ENCODE measurements around the gene ZBTB7A.
"Not testable (repeated sequence)": the region's sequence is repeated elsewhere in the genome, so short reads cannot be mapped to it uniquely, and the experiment has no call there.

ZBTB7A gene

DNA sequence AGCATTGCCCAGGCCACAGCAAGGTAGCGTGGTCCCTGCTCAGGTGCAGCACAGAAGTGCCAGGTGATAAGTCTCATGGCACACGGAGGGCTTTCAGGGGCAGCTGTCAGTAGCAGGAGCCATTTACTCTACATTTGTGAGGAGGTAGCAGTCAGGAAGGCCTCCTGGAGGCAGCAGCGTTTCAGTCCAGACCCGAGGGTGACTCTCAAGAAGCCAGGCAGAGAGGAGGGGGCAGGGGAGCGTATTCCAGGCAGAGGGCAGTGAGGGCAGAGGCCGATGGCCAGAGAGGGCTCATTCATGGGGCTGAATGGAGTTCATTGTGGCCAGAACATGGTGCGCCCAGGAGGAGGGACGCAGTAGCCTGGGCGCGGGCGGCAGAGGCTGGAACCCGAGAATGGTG is 50.2 kb downstream of the ZBTB7A start:
- DNase-seq (ENCODE audit: low read depth in 2 of 2) = no peak

DNA sequence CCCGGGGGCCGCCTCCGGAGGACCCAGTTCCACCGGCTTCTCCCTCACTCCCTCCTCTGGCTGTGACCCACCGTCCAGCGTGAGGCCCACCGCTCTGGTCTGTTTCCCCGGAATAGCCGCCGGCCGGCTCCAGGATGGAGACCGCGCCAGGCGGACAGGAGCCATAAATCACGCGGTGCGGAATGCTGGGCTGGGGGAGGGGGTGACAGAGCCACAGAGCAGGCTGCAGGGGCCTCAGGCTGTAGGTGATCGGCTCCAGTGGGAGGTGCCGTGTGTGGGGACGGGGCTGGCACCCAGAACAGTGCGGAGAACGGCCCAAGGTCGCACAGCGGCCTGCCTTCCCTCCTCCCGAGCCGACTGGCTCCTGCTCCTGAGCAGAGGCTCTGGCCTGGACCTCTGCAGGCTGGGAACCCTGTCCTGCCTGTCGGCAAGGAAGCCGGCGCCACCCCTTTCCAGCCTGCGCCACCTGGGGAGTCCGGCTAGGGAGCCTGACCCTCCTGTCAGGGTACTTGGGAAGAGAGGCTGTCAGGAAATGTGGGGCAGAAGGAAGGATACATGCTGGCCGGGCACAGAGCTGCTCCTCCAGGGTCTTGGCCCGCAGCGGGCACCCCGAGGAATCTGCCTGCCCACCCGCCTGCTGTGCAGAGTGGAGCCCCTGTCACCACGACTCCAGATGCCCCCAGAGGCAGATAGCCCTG is 50.8 kb downstream of the ZBTB7A start:
- no peak for DNase-seq (ENCODE audit: low read depth in 2 of 2)

DNA sequence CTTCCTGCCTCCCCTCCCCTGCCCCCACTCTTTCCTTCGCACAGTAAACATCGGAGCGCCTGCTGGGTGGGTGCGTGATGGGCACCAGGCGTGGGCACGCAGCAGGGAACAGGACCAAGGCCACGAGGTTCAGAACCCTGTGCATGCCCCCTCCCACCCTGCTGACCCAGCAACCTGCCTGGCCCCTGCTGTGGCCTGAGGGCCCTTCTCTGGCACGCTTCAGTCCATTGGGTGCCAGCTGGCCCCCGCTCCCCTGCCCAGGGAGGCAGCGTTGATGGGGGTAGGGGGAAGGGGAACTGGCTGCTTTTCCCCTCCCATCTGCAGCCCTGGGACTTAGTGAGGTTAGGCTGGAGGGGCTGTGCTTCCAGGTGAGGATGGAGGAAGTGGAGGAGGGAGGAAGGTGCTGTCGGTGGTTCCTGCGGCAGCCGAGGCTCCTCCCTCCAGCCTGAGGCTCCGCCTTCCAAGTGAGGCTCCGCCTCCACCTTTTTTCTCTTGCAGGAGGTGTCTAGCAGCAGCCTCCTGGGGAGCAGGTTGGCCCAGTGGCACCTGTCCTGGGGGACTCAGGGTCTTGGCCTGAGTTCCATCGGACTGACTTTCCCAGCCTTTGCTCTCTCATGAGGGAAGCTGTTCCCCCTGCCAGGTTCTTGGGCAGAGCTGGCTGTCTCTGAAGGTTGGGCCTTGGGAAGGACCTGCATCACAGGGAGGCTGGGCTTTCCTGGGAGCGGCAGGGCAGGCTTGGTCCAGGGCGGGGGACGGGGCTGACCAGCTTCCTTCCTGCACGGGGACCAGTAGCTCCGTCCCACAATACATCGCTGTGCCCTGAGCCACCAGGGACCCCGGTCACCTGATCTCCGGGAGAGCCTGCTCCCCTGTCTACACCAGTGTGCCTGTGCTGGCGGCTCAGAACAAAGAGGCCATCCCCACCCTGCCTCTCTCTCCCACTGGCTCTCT is 51.9 kb downstream of the ZBTB7A start:
- peak in 1 of 2 donors; percentile 14 for DNase-seq (ENCODE audit: low read depth in 2 of 2)

DNA sequence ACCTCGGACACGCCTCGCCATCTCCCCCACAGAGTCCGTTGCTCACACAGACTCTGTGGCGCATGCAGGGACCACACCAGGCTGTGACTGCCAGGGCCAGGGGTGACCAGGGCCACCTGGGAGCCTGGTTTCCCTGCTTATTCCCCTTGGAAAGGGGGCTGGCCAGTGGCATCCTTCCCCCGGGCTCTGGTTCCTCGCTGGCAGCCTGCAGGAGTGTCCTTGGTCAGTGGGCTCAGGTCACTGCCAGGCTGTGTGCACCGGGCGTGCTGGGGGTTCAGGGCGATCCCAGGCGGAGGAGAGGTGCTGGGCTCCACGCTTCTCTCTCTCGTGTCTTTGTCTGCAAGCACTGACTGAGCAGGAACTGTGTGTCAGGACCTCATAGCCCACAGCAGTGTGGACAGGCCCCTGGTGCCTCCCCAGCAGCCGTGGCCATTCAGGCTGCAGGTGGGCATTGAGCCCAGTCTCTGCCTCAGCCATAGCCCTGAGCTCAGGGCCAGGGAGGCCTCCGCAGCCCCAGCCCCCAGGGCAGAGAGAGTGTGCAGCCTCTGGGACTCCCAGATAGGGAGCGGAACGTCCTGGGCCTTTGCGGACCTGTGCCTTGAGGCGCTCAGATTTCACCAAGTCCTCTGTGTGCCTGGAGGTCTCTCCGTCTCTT is 52.7 kb downstream of the ZBTB7A start:
- no peak for DNase-seq (ENCODE audit: low read depth in 2 of 2)

DNA sequence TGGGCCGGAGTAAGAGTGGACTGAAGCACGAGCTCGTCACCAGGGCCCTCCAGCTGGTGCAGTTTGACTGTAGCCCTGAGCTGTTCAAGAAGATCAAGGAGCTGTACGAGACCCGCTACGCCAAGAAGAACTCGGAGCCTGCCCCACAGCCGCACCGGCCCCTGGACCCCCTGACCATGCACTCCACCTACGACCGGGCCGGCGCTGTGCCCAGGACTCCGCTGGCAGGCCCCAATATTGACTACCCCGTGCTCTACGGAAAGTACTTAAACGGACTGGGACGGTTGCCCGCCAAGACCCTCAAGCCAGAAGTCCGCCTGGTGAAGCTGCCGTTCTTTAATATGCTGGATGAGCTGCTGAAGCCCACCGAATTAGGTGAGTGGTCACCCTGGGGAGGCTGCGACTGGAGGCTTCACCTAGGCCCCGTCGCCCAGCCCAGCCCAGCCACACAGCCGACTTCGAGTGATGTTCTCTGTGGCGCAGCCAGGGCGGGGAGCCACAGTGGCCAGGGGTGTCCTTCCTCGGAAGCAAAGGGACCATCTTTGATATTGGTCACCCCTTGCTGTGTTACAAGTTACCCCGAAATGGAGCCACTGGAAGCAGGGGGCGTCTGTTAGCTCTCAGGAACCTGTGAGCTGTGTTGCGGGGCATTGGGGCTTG is 53.6 kb downstream of the ZBTB7A start:
- DNase-seq (ENCODE audit: low read depth in 2 of 2) = no peak

DNA sequence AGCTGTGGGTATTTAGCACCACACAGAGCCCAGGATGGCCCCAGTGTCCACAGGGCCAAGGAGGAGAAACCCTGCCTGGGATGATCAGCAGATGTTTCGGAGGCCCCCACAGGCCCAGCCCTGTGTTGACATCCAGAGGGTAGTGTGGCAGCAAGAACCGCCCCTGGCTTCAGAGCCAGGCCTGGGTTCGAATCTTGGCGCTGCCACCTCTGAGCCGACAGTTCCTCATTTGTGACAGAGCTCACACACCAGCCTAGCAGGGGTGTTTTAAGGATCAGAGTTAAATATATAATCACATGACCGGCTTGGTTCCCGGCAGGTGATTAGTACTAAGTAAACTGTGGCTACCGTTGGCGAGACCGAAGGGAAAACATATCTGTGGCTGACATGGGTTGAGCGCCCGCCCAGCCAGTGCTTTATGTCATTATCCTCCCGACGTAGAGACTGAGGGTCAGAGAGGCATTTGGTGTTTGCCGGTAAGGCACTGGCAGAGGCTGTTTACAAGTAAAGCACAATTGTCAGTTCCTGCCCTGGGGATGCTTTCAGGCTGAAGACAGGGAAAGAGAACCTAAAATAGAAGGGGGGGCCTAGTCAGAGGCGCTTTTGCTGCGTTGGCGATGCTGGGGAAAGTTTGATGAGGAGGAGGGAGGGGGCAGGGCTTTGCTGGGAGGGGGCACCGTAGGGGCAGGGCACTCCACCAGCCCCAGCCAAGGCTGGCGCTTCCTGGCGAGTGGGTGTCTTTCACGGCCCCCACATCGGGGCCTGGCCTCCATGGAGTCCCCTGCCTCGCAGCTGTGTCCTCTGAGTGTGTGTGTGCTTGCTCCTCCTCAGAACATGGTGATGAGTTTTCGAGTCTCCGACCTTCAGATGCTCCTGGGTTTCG is 54.4 kb downstream of the ZBTB7A start:
- no peak for DNase-seq (ENCODE audit: low read depth in 2 of 2)

DNA sequence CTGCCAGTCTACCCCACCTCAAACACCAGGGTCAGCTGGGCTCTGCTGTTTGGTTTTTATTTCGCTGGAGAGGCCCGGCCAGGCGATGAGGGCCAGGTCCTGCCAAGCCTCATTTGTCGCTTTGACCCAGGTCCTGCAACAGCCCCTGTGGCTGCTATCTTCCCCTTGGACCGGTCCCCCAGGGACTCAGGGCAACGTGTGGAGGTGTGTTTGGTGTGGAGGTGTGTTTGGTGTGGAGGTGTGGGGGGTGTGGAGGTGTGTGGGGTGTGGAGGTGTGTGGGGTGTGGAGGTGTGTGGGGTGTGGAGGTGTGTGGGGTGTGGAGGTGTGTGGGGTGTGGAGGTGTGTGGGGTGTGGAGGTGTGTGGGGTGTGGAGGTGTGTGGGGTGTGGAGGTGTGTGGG is 55.3 kb downstream of the ZBTB7A start:
- DNase-seq (ENCODE audit: low read depth in 2 of 2) = not testable (repeated sequence)

DNA sequence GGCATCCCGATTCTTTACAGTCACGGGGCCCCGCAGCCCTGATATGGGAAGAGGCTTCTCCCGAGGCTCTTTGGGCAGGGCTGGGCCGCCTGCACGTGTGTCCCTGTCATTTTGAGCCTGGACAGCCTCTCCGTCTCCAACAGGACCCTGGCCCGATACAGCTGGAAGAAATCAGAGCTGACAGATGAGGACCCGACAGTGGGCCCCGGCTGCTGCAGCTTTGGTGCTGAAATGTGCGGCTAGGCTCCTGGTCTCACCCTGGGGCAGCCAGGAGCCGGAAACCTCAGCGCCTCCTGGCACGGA is 55.9 kb downstream of the ZBTB7A start:
- DNase-seq (ENCODE audit: low read depth in 2 of 2) = no peak

DNA sequence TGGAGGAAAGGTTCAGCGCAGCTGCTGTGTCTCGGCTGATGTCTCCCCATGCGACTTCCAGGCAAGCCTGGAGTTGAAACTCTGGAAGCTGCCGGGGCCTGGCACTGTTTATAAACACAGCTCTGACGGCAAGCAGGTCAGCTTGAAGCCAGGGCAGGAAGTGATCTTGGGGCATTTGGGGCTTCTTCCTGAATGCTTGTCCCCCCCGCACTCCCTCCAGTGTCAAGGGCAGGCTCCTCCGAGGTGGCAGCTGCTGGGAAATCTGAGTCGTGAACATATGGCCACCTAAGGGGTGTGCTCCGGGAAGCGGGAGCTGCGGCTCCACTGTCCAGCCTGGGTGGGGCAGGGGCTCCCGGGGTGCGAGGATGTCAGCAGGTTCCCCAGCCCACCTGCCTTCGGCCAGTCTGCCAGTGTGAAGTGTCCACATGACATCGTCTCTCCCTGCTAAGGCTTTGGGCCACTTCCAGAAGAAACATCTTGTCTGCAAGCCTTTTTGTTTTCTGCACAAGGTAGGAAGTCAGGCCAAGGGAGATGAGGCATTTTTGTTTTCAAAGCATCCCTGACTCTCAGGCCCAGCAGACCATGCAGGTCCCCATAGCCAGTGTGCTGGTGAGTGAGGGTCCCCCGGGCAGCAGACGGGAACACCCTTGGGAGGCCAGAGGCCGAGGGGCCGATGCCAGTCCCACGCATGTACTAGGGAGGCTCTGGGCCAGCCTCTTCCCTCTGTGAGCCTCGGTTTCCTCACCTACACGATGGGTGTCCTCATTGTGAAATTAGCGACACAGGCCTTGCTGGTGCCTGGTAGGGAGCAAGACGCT is 56.5 kb downstream of the ZBTB7A start:
- no peak for DNase-seq (ENCODE audit: low read depth in 2 of 2)

DNA sequence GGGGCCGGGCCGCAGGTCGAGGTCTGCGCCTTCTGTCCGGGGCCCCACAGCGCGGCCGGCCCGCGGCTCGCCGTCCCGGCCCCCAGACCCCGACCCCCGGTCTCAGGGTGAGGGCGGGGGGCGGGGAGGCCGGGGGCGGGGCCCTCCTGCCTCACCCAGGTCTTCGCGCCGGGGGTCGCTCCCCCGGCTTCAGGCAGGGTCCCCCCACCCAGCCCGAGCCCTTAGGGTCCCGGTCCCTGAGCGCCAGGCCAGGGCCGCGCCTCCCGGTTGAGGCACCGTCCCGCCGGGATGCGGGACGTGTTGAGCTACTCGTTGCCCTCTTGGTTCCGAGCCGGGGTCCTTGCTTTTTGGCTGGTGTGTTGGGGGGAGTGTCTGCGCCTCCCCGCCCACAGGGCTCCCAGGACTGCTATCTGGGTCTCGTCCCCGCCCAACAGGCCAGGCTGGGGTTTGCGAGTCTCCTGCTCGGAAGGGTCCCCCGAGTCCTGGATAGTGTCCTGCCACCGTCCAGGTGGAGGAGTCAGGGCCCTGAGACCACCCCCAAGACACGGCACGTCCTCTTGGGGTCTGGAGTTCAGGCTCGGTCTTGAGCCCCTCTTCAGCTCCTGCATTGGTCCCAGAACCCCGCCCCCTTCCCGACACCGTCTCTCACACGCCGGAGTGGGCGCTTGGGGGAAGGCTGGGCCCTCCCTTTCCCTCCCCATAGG is 58.7 kb downstream of the ZBTB7A start:
- no peak for DNase-seq (ENCODE audit: low read depth in 2 of 2)

DNA sequence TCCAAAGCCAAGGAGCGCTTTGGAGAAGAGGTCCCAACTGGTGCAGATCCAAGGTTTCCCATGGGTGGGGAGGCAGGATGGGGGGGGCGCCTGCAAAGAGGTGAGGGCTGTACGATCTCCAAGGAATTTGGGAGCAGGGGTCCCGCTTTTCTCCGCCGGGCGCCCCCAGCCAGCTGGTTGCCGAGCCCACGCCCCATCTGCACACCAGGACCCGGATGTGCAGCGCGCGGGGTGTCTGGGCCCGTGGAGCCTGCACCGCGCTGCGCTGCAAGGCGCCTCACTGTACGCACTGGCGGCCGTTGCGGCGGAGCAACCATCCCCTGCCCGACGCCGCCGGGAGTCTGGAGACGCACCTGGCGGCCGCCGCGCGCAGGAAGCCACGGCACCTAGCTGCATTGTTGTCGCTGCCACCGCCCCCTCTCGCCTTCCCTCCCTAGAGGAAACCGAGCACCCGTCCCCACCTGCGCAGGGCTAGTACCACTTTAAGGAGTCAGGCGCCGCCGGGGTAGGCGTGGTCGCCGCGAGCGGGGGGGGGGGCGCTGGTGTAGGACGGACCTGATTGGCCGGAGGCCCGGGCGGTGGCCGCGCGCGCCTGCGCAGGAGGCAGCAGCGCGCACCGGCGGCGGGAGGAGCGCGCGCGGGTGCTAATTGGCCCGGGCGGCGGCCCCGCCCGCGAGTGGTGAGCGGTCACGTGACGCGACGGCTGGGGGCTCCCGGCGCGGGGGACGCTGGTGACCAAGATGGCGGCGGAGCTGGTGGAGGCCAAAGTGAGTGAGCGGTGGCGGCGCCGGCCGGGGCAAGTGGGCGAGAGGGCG is 59.5 kb downstream of the ZBTB7A start, which contains the start of gene PIAS4:
TSS of gene PIAS4 (plus strand) at position 716 of the 815 bp plus-strand sequence. CDS start at position 741, 25 bp downstream.
- peak; percentile 96 to 97 for DNase-seq (ENCODE audit: low read depth in 2 of 2)

DNA sequence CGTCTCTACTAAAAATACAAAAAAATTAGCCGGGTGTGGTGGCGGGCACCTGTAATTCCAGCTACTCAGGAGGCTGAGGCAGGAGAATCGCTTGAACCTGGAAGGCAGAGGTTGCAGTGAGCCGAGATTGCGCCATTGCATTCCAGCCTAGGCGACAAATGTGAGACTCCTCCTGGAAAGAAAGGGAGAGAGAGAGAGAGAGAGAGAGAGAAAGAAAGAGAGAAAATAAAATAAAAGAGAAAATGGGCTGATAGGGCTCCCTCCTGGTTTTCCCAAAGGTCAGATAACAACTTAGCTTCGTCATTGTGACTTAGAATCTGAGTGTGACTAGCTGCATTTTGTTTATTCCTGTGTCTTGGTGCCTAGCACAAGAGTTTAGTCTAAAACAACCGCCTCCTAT is 61.3 kb downstream of the ZBTB7A start:
- DNase-seq (ENCODE audit: low read depth in 2 of 2) = not testable (repeated sequence)

DNA sequence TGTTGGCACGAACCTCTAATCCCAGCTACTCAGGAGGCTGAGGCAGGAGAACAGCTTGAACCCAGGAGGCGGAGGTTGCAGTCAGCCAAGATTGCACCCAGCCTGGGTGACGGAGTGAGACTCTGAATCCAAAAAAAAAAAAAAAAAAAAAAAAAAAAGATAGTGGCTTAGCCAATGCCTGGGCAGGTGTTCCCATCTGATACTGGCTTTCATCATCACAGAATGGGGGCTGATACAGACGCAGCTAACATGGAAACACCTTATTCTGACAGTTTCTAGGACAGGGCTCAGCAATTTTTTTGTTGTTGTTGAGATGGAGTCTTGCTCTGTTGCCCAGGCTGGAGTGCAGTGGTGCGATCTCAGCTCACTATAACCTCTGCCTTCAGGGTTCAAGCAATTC is 65.9 kb downstream of the ZBTB7A start:
- DNase-seq (ENCODE audit: low read depth in 2 of 2) = not testable (repeated sequence)

DNA sequence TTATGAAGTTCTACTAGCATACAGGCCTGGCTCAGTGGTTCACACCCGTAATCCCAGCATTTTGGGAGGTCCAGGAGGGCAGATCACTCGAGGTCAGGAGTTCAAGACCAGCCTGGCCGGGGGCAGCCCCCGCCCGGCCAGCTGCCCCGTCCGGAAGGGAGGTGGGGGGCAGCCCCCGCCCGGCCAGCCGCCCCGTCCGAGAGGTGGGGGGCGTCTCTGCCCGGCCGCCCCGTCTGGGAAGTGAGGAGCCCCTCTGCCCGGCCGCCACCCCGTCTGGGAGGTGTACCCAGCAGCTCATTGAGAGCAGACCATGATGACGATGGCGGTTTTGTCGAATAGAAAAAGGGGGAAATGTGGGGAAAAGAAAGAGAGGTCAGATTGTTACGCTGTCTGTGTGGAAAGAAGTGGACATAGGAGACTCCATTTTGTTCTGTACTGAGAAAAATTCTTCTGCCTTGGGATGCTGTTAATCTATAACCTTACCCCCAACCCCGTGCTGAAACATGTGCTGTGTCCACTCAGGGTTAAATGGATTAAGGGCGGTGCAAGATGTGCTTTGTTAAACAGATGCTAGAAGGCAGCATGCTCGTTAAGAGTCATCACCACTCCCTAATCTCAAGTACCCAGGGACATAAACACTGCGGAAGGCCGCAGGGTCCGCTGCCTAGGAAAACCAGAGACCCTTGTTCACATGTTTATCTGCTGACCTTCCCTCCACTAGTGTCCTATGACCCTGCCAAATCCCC is 67.9 kb downstream of the ZBTB7A start:
- DNase-seq (ENCODE audit: low read depth in 2 of 2) = not testable (repeated sequence)

DNA sequence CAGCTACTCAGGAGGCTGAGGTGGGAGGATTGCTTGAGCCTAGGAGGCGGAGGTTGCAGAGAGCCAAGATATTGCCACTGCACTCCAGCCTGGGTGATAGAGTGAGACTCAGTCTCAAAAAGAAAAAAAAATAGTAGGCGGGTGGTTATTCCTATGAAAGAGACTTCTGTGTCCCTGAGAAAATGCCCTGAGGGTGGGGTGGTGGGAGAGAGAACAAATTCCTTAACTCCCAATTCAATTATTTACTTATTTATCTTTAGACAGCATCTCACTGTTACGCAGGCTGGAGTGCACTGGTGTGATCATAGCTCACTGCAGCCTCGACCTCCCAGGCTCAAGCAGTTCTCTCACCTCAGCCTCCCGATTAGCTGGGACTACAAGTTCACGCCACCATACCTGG is 71.1 kb downstream of the ZBTB7A start:
- no peak for DNase-seq (ENCODE audit: low read depth in 2 of 2)

Measured in stimulated activated CD8-positive, alpha-beta memory T cell treated with anti-CD3 and anti-CD28 coated beads, Interleukin-15, amount 100 ng/mL, for 48 hours (primary cell).